MCF 10A (cell line): Measurements from ENCODE around the gene GBE1. TPM values are rescaled to one million over a fixed set of nuclear protein-coding genes. Genes with fewer than 3 reads are reported as not detected.

Source experiments
- Bru-seq: library from RNA; stranded (reverse); fragments of 400-500 nt; gene quantifications from one replicate; lab custom pipeline; 2021; lab: Mats Ljungman, UMichigan
- BruChase-seq, 2 experiments: library from RNA; stranded (reverse); fragments of 400-500 nt; gene quantifications; one replicate each; lab custom pipeline; 2021; lab: Mats Ljungman, UMichigan
- BruUV-seq: library from RNA; stranded (reverse); fragments of 400-500 nt; replicated peaks from 2 replicates; lab custom pipeline; 2021; lab: Mats Ljungman, UMichigan
- CTCF ChIA-PET: fragments of 300-600 bp; sonication (Branson Sonifier 250); formaldehyde crosslinking; extraction: SDS; loops from one replicate; lab custom pipeline; 2021; ENCODE audit warnings: antibody characterized with exemption, inconsistent platforms; lab: Yijun Ruan, JAX
- POLR2A ChIA-PET: fragments of 300-600, 350-650 bp; sonication (Branson Sonifier 250); formaldehyde crosslinking; extraction: SDS; loops from one replicate; lab custom pipeline; 2020; ENCODE audit warnings: antibody characterized with exemption, inconsistent platforms; lab: Yijun Ruan, JAX
- DNase-seq: peaks from one replicate; pipeline ENCODE4 v3.0.0-alpha.2; 2018; ENCODE audit not compliant: unreplicated experiment
- H3K27ac Mint-ChIP-seq: one replicate; pipeline ENCODE4 v1.8.0; 2022; ENCODE audit warnings: mild to moderate bottlenecking, low read depth, mixed read lengths; ENCODE audit not compliant: unreplicated experiment
- H3K27me3 Mint-ChIP-seq: one replicate; pipeline ENCODE4 v1.8.0; 2022; ENCODE audit warnings: mixed read lengths; ENCODE audit not compliant: insufficient read depth, unreplicated experiment
- H3K36me3 Mint-ChIP-seq: one replicate; pipeline ENCODE4 v1.8.0; 2022; ENCODE audit warnings: mild to moderate bottlenecking, moderate library complexity, mixed read lengths; ENCODE audit not compliant: insufficient read depth, unreplicated experiment
- H3K4me1 Mint-ChIP-seq: one replicate; pipeline ENCODE4 v1.8.0; 2022; ENCODE audit warnings: mixed read lengths; ENCODE audit not compliant: insufficient read depth, unreplicated experiment
- H3K4me3 Mint-ChIP-seq: one replicate; pipeline ENCODE4 v1.8.0; 2022; ENCODE audit warnings: mild to moderate bottlenecking, moderate library complexity, mixed read lengths; ENCODE audit not compliant: unreplicated experiment
- H3K9me3 Mint-ChIP-seq: one replicate; pipeline ENCODE4 v1.8.0; 2022; ENCODE audit warnings: mixed read lengths; ENCODE audit not compliant: unreplicated experiment
- intact Hi-C: fragments of 100-400 bp; cut with micrococcal nuclease; formaldehyde crosslinking; loops from 2 replicates; pipeline ENCODE4 v1.14.1; 2022
- long read RNA-seq: library from polyadenylated mRNA; stranded (forward); transcript quantifications from one replicate; pipeline ENCODE4 v2.0.0, GENCODE V29; 2022
- total RNA-seq: library from RNA; stranded (reverse); gene quantifications from 2 replicates; pipeline ENCODE4 v1.2.3, GENCODE V29; 2022
- TF ChIP-seq, protein P1 (sequence below): fragments of 200-600 bp; IDR thresholded peaks from one replicate; pipeline ENCODE4 v1.8.0; 2022; ENCODE audit warnings: antibody characterized with exemption, mild to moderate bottlenecking; ENCODE audit not compliant: unreplicated experiment

The GBE1 gene
- total RNA-seq (41.8 and 58.1 TPM in 2 replicates), Bru-seq, nascent RNA (percentile 92 among the genes with signal in this experiment), BruChase-seq, experiment 1, labeled RNA remaining after a 6-hour chase (percentile 76 among the genes with signal in this experiment), BruChase-seq, experiment 2, labeled RNA remaining after a 2-hour chase (percentile 74 among the genes with signal in this experiment)
- long read RNA-seq, transcript GBE1-201 (16 exons, 3,461 nt), result major isoform, 131 of 144 reads
- long read RNA-seq, partial matches to known transcripts, result 3 of 144 reads
- long read RNA-seq, other reads (novel, unspliced or antisense), result 10 of 144 reads

DNA sequence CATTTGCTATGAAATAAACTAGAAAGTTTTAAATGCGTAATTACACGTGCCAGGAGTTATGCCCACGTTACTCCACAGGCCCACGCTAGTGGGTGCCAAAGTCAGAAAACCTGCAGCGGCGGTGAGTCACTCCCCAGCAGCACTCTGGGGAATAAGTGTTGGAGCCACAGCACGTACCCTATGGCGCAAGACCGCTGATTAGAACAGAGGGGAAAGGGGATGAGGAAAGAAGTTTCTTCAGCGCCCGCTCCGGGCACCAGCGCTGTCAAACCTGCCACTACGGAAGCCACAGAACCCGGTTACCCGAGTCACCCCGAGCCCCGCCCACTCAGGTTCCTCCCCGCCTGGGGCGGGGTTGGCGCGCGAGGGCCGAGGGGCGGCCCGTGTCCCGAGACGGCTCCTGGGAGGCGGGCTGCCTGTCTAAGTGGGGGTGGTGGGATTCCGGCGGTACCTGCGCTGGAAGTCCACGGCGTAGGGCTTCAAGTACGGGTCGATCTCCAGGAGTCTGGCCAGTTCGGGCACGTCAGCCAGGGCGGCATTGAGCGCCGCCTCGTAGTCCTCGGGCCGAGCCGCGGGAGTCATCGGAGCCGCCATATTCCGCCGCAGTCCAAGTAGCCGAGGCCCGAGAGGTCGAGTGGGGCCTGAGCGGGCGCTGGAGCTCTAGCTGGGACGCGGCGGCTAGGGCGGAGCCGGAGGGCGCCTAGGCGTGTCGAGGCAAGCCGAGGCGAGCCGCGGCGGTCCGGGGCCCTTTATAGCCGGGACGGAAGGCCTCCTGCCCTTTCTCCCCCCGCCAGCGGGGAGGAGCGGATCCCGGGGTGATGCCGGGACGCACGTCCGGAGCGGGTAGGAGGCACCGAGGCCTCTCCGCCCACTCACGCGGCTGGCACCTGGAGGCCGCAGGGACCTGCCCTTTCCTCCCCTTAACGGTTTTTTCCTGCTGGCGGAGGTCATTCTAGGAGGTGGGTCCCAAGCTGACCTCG lies at the start of gene GBE1:
GBE1 (minus strand) TSS at position 722 of the 980 bp plus-strand sequence; CDS start at position 594, 128 bp downstream.
- CTCF ChIA-PET, result interaction anchor here (0.6 to 1.8 kb wide), 6 partner anchors 15 to 371 kb away, joined by 3 to 9 read pairs (median 3); no protein-coding TSS in a partner anchor
- peaks cover 56% of the 10 kb centered on the region for H3K4me1 Mint-ChIP-seq
- peak within 1 kb of the TSS; percentile 94 for H3K27ac Mint-ChIP-seq
- peak within 1 kb of the TSS; percentile 77 for H3K4me3 Mint-ChIP-seq
- POLR2A ChIA-PET, result interaction anchor here (0.7 to 3.5 kb wide), 11 partner anchors 8 to 179 kb away, joined by 3 to 40 read pairs (median 4); no protein-coding TSS in a partner anchor
- TF ChIP-seq, protein P1, sequence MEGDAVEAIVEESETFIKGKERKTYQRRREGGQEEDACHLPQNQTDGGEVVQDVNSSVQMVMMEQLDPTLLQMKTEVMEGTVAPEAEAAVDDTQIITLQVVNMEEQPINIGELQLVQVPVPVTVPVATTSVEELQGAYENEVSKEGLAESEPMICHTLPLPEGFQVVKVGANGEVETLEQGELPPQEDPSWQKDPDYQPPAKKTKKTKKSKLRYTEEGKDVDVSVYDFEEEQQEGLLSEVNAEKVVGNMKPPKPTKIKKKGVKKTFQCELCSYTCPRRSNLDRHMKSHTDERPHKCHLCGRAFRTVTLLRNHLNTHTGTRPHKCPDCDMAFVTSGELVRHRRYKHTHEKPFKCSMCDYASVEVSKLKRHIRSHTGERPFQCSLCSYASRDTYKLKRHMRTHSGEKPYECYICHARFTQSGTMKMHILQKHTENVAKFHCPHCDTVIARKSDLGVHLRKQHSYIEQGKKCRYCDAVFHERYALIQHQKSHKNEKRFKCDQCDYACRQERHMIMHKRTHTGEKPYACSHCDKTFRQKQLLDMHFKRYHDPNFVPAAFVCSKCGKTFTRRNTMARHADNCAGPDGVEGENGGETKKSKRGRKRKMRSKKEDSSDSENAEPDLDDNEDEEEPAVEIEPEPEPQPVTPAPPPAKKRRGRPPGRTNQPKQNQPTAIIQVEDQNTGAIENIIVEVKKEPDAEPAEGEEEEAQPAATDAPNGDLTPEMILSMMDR, result peak; percentile 24
- BruUV-seq, result no TSS peak
- intact Hi-C loops, result loop anchor here (1.0 to 5.0 kb wide), 4 partner anchors 18 to 371 kb away; no protein-coding TSS in a partner anchor
- H3K36me3 Mint-ChIP-seq, result peaks cover 28% of the 10 kb centered on the region
- H3K9me3 Mint-ChIP-seq, result peaks cover 7% of the 10 kb centered on the region
- peak; percentile 98 for DNase-seq
- no peaks in the 10 kb centered on the region for H3K27me3 Mint-ChIP-seq

- TF ChIP-seq, protein P1, result no peak
- no peak for DNase-seq
- ChIA-PET POLR2A (interaction anchor here (0.6 kb wide), 1 partner anchor 10 kb away, joined by 3 read pairs; no protein-coding TSS in a partner anchor), CTCF (no interaction called here)
- H3K27me3 Mint-ChIP-seq, result no peaks in the 10 kb centered on the region
- H3K4me1 Mint-ChIP-seq, result no peaks in the 10 kb centered on the region
- H3K4me3 Mint-ChIP-seq, result no peak overlapping the region
- H3K9me3 Mint-ChIP-seq, result no peaks in the 10 kb centered on the region
- no TSS peak for BruUV-seq
- H3K27ac Mint-ChIP-seq, result no peak overlapping the region
- no peaks in the 10 kb centered on the region for H3K36me3 Mint-ChIP-seq
- intact Hi-C loops, result no loop called here
Observed at GRCh38 chr3:81808900-81809299, 47.5 kb upstream of the GBE1 start.

DNA sequence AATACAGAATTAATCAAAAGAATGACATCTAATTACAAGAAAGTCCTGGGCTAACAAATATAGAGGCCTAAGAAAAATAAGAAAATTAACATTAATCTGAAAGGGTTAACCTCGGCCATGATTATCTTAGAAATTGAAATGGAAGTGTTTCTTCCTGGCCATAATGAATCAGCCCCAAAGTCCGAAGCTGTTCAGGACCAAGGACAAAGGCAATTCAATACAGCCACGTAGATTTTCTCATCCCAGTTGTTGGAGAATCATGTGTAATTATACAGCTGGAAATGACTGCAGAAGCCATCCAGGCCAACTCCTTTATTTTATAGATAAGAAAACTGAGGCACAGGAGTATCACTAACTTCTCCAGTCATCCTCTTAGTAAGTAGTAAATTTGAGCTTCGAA lies 38.0 kb upstream of the GBE1 start:
- TF ChIP-seq, protein P1, result no peak
- ChIA-PET CTCF (interaction anchor here (0.8 kb wide), 1 partner anchor 104 kb away, joined by 3 read pairs; no protein-coding TSS in a partner anchor), POLR2A (no interaction called here)
- H3K4me3 Mint-ChIP-seq, result no peak overlapping the region
- H3K4me1 Mint-ChIP-seq, result no peaks in the 10 kb centered on the region
- peak; percentile 8 for DNase-seq
- no peak overlapping the region for H3K27ac Mint-ChIP-seq
- intact Hi-C loops, result no loop called here
- no peaks in the 10 kb centered on the region for H3K9me3 Mint-ChIP-seq
- no peaks in the 10 kb centered on the region for H3K36me3 Mint-ChIP-seq
- no TSS peak for BruUV-seq
- H3K27me3 Mint-ChIP-seq, result no peaks in the 10 kb centered on the region
